HL-60/S4 treated with phorbol 12-myristate 13-acetate at 8.2 ng/mL for 4 days and 3 days (cell line): Measurements from ENCODE around the gene RCBTB2.

Source experiments
- in situ Hi-C: fragments of 300-500 bp; cut with MboI; formaldehyde crosslinking; loops from 2 replicates; pipeline ENCODE4 v1.15.0; 2022; ENCODE audit warnings: low sequenced_read_pairs

The RCBTB2 gene

GRCh38 chr13:48567515-48568369, 34.9 kb upstream of the RCBTB2 start:
- in situ Hi-C loops: no loop called here

- in situ Hi-C loops: no loop called here
Measured at GRCh38 chr13:48564056-48564455, 31.2 kb upstream of the RCBTB2 start.

GRCh38 chr13:48563626-48564025, 30.7 kb upstream of the RCBTB2 start:
- in situ Hi-C loops: no loop called here

- in situ Hi-C loops: no loop called here
Measured at GRCh38 chr13:48562296-48563066, 29.6 kb upstream of the RCBTB2 start.

- in situ Hi-C loops: no loop called here
Measured at GRCh38 chr13:48561466-48562235, 28.8 kb upstream of the RCBTB2 start.

GRCh38 chr13:48560657-48561337, 27.9 kb upstream of the RCBTB2 start:
- in situ Hi-C loops: no loop called here

- in situ Hi-C loops: no loop called here
Measured at GRCh38 chr13:48559638-48560320, 26.9 kb upstream of the RCBTB2 start.

- in situ Hi-C loops: no loop called here
Measured at GRCh38 chr13:48556817-48557216, 23.9 kb upstream of the RCBTB2 start.

- in situ Hi-C loops: no loop called here
Measured at GRCh38 chr13:48555441-48555840, 22.6 kb upstream of the RCBTB2 start.

- in situ Hi-C loops: no loop called here
Measured at GRCh38 chr13:48551329-48551728, 18.4 kb upstream of the RCBTB2 start.

GRCh38 chr13:48549658-48550057, 16.8 kb upstream of the RCBTB2 start:
- in situ Hi-C loops: no loop called here

- in situ Hi-C loops: no loop called here
Measured at GRCh38 chr13:48547663-48548092, 14.8 kb upstream of the RCBTB2 start.

GRCh38 chr13:48545608-48546007, 12.7 kb upstream of the RCBTB2 start:
- in situ Hi-C loops: no loop called here

- in situ Hi-C loops: no loop called here
Measured at GRCh38 chr13:48542581-48543341, 9.9 kb upstream of the RCBTB2 start.

GRCh38 chr13:48542138-48542537, 9.3 kb upstream of the RCBTB2 start:
- in situ Hi-C loops: no loop called here

- in situ Hi-C loops: no loop called here
Measured at GRCh38 chr13:48539550-48539949, 6.7 kb upstream of the RCBTB2 start.

GRCh38 chr13:48536621-48537250, 3.9 kb upstream of the RCBTB2 start:
- in situ Hi-C loops: no loop called here

GRCh38 chr13:48535766-48536165, 2.9 kb upstream of the RCBTB2 start:
- in situ Hi-C loops: no loop called here

GRCh38 chr13:48534911-48535501, 2.1 kb upstream of the RCBTB2 start:
- in situ Hi-C loops: no loop called here
